ENCODE results near the gene ANKS1A. TPM values are rescaled to one million over a fixed set of nuclear protein-coding genes. Genes with fewer than 3 reads are reported as not detected.

ANKS1A gene
- polyA plus RNA-seq, 2 of the 4 experiments (the other 2 are of a cell fraction): 3.6 to 5.9 TPM

DNA sequence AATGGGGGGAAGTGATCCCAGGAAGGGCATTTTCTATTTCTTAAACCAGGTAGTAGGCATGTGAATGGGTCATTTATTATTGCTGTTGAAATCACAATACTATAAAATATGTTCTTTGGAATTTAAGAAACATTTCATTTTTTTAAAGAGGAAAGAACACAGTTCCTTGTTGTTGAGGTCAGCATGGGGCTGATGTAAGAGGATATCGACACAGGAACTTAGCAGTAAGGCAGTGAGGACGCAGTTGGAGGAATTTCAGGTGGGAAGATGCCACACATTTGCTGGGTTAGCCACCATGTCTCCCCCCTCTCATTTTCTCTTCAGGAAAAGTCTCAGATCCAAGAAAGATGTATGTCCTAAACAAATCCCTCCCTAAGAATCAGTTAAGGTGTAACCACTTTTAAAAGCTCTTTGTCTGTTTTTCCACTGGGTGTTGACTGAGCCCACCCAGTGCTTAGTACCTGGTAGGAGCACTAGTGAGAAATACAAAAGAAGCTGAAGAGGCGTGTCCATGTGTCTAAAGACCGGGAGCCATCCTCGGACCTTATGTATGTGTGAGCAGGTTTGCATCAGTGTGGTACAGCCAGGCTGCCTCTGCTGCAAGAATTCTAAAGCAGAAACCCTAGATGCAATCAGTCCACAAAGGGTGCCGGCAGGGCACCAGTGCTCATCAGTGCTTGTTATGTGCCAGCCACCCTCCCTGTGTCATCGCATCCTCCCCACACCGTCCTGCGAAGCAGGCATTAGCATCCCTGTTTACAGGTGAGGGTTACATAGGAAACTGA, 153.2 kb downstream of the ANKS1A start:
- no peak for TF ChIP-seq RCOR1 (IDR thresholded peaks at IDR 0.05; ENCODE audit: low read depth, low read length)
- no peak for TF ChIP-seq CEBPB (IDR thresholded peaks at IDR 0.05)
- TF ChIP-seq HOXB5 (CRISPR knock-in tag; IDR thresholded peaks at IDR 0.05): no peak
- TF ChIP-seq POLR2A (IDR thresholded peaks at IDR 0.05; ENCODE audit: low read length): no peak
- TF ChIP-seq MAZ (IDR thresholded peaks at IDR 0.05; ENCODE audit: borderline replicate concordance, low read depth, low read length): no peak
- TF ChIP-seq CBX8 (IDR thresholded peaks at IDR 0.05): no peak
- TF ChIP-seq SREBF2 (IDR thresholded peaks at IDR 0.05): no peak
- TF ChIP-seq EHMT2 (IDR thresholded peaks at IDR 0.05; ENCODE audit: low read depth): no peak
- no peak for TF ChIP-seq RARB (CRISPR knock-in tag; IDR thresholded peaks at IDR 0.05)
- no peak for TF ChIP-seq HOXB13 (CRISPR knock-in tag; IDR thresholded peaks at IDR 0.05; ENCODE audit: low read depth)
- TF ChIP-seq TP53 (CRISPR knock-in tag; IDR thresholded peaks at IDR 0.05): no peak
- no peak for TF ChIP-seq MYC (IDR thresholded peaks at IDR 0.05; ENCODE audit: borderline replicate concordance, low read length)
- TF ChIP-seq JUNB (IDR thresholded peaks at IDR 0.05): no peak
- TF ChIP-seq KDM5A (IDR thresholded peaks at IDR 0.05): no peak
- no peak for TF ChIP-seq RNF2 (IDR thresholded peaks at IDR 0.05; ENCODE audit: borderline replicate concordance, low read depth)
- TF ChIP-seq, protein P1, sequence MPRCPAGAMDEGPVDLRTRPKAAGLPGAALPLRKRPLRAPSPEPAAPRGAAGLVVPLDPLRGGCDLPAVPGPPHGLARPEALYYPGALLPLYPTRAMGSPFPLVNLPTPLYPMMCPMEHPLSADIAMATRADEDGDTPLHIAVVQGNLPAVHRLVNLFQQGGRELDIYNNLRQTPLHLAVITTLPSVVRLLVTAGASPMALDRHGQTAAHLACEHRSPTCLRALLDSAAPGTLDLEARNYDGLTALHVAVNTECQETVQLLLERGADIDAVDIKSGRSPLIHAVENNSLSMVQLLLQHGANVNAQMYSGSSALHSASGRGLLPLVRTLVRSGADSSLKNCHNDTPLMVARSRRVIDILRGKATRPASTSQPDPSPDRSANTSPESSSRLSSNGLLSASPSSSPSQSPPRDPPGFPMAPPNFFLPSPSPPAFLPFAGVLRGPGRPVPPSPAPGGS (IDR thresholded peaks at IDR 0.05): no peak
- TF ChIP-seq FOSL2 (IDR thresholded peaks at IDR 0.05): no peak
- no peak for TF ChIP-seq FOSL2 (CRISPR knock-in tag; IDR thresholded peaks at IDR 0.05)
- TF ChIP-seq, protein P2, sequence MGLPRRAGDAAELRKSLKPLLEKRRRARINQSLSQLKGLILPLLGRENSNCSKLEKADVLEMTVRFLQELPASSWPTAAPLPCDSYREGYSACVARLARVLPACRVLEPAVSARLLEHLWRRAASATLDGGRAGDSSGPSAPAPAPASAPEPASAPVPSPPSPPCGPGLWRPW (IDR thresholded peaks at IDR 0.05): no peak
- TF ChIP-seq ZC3H11A (IDR thresholded peaks at IDR 0.05): no peak
- TF ChIP-seq EP300 (IDR thresholded peaks at IDR 0.05): no peak

DNA sequence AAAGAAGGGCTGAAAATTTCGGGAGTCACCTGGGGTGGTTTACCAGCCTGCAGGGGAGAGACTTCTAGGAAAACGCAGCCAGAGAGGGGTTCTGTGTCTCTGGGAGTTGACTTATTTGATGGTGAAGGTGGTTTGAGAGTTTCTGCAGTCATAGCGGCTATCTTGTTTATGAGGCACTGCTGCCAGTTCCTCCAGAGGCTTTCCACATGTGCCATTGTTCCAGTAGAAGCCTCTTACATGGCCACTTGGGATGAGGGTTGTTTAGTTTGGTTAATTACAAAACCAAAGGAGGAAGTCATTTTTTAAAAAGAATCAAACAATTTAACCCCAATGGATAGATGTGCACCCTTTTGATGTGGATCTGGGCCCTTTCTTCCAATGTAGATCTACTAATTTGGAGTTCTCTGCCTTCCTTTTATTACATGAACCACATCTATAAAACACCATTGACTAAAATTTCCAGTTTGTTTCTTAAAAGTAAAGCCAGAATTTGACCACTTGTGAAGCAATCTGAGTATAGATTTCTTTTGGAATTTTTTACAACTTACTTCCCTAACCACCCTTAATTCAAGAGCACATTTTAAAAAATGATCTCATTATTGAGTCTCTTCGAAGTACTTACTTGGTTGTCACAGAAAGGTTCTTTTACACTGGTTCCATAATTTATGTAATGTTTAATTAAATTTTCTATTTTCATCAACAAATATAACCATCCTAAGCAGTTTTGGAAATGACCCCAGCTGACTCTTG, 154.5 kb downstream of the ANKS1A start:
- TF ChIP-seq NR3C1 (IDR thresholded peaks at IDR 0.05) (no peak), RCOR1 (IDR thresholded peaks at IDR 0.05; ENCODE audit: low read depth, low read length) (no peak), FOSL2 (IDR thresholded peaks at IDR 0.05) (no peak), FOSL2 (CRISPR knock-in tag; IDR thresholded peaks at IDR 0.05) (no peak), CHD2 (IDR thresholded peaks at IDR 0.05; ENCODE audit: low read length, partially characterized antibody) (no peak), SMC3 (IDR thresholded peaks at IDR 0.05) (no peak), MAZ (IDR thresholded peaks at IDR 0.05; ENCODE audit: borderline replicate concordance, low read depth, low read length) (no peak)
- TF ChIP-seq, protein P3, sequence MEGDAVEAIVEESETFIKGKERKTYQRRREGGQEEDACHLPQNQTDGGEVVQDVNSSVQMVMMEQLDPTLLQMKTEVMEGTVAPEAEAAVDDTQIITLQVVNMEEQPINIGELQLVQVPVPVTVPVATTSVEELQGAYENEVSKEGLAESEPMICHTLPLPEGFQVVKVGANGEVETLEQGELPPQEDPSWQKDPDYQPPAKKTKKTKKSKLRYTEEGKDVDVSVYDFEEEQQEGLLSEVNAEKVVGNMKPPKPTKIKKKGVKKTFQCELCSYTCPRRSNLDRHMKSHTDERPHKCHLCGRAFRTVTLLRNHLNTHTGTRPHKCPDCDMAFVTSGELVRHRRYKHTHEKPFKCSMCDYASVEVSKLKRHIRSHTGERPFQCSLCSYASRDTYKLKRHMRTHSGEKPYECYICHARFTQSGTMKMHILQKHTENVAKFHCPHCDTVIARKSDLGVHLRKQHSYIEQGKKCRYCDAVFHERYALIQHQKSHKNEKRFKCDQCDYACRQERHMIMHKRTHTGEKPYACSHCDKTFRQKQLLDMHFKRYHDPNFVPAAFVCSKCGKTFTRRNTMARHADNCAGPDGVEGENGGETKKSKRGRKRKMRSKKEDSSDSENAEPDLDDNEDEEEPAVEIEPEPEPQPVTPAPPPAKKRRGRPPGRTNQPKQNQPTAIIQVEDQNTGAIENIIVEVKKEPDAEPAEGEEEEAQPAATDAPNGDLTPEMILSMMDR (IDR thresholded peaks at IDR 0.05): no peak
- no peak overlapping the region for H3K4me2 ChIP-seq
- FAIRE-seq (no peak), DNase-seq (ENCODE audit: low read depth in 1 of 2, low spot score in 1 of 2) (no peak), ATAC-seq (no peak)
- no peaks in the 10 kb centered on the region for H3K4me1 ChIP-seq
- H3K4me3 ChIP-seq: no peak overlapping the region
- 79% methylated on average over 4 of the region's 4 CpGs for WGBS (ENCODE audit: missing lambda C conversion rate)
- POLR2A ChIA-PET: no interaction called here
- no peak overlapping the region for H3K27ac ChIP-seq
- H3K9me3 ChIP-seq: no peaks in the 10 kb centered on the region
- CTCF ChIA-PET: no interaction called here

More for the DNA sequence above, 153.2 kb downstream of the ANKS1A start:
- ChIA-PET POLR2A (no interaction called here), CTCF (no interaction called here)
- Histone ChIP-seq H3K4me3 (no peak overlapping the region), H3K4me2 (no peak overlapping the region), H3K27ac (no peak overlapping the region), H3K9me3 (no peaks in the 10 kb centered on the region), H3K4me1 (no peaks in the 10 kb centered on the region)
- DNase-seq (ENCODE audit: low read depth in 1 of 2, low spot score in 1 of 2) (no peak), FAIRE-seq (no peak), ATAC-seq (no peak)
- 93% methylated on average over 9 of the region's 9 CpGs for WGBS (ENCODE audit: missing lambda C conversion rate)

Measured in A549 (cell line).